IMR-90 (cell line): ENCODE data around the gene AIDA. TPM values are rescaled to one million over a fixed set of nuclear protein-coding genes. Genes with fewer than 3 reads are reported as not detected.

Experiments
- ATAC-seq: fragments of 200-7000 bp; cut with Tn5 transposase; 2 replicates; pipeline ENCODE4 v1.9.1; 2020; ENCODE audit warnings: low read depth, mild to moderate bottlenecking, moderate library complexity
- BruUV-seq: library from RNA; stranded (reverse); fragments of 400-500 nt; replicated peaks from 2 replicates; lab custom pipeline; 2021; lab: Mats Ljungman, UMichigan
- CTCF ChIA-PET: fragments of 300-600 bp; formaldehyde crosslinking; extraction: SDS; loops from one replicate; lab custom pipeline; 2021; ENCODE audit warnings: antibody characterized with exemption; lab: Yijun Ruan, JAX
- POLR2A ChIA-PET: fragments of 300-600 bp; sonication (Branson Sonifier 250); formaldehyde crosslinking; loops from one replicate; lab custom pipeline; 2022; ENCODE audit warnings: antibody characterized with exemption; ENCODE audit not compliant: unreplicated experiment; lab: Charles Lee
- DNase-seq: peaks from one replicate; pipeline ENCODE4 v3.0.0; 2013
- H2AFZ ChIP-seq: replicated peaks from 2 replicates; pipeline ENCODE3; 2013; ENCODE audit warnings: low read length, mild to moderate bottlenecking; ENCODE audit not compliant: poor library complexity
- H2AK5ac ChIP-seq: 2 replicates; pipeline ENCODE4 v1.6.1; 2013; ENCODE audit warnings: low read depth, low read length, inconsistent platforms
- H2AK9ac ChIP-seq: replicated peaks from 2 replicates; pipeline ENCODE3; 2013; ENCODE audit warnings: mild to moderate bottlenecking, low read depth, low read length, moderate library complexity; ENCODE audit not compliant: poor library complexity
- H2BK120ac ChIP-seq: 2 replicates; pipeline ENCODE4 v1.6.1; 2013; ENCODE audit warnings: low read depth, low read length, inconsistent platforms
- H2BK15ac ChIP-seq: 3 replicates; pipeline ENCODE4 v1.6.1; 2013; ENCODE audit warnings: low read depth, low read length, inconsistent platforms
- H2BK20ac ChIP-seq: 2 replicates; pipeline ENCODE4 v1.6.1; 2013; ENCODE audit warnings: low read depth, mild to moderate bottlenecking, inconsistent platforms, low read length, moderate library complexity
- H2BK5ac ChIP-seq: 2 replicates; pipeline ENCODE4 v1.6.1; 2013; ENCODE audit warnings: mild to moderate bottlenecking, low read depth, low read length, inconsistent platforms; ENCODE audit not compliant: poor library complexity, severe bottlenecking
- H3K14ac ChIP-seq: replicated peaks from 2 replicates; pipeline ENCODE4 v1.6.1; 2013; ENCODE audit warnings: low read depth, low read length, inconsistent platforms
- H3K18ac ChIP-seq: 2 replicates; pipeline ENCODE4 v1.6.1; 2013; ENCODE audit warnings: low read depth, low read length, control low read depth
- H3K23ac ChIP-seq: 2 replicates; pipeline ENCODE4 v1.6.1; 2013; ENCODE audit warnings: low read depth, low read length, inconsistent platforms
- H3K27ac ChIP-seq: 2 replicates; pipeline ENCODE4 v1.5.1; 2013; ENCODE audit warnings: mild to moderate bottlenecking, control low read depth, low read length; ENCODE audit not compliant: insufficient read depth
- H3K27me3 ChIP-seq: 2 replicates; pipeline ENCODE4 v1.6.1; 2013; ENCODE audit warnings: low read length; ENCODE audit not compliant: control insufficient read depth, insufficient read depth
- H3K36me3 ChIP-seq: 2 replicates; pipeline ENCODE4 v1.6.1; 2013; ENCODE audit warnings: low read length, mixed read lengths; ENCODE audit not compliant: control insufficient read depth, insufficient read depth
- H3K4ac ChIP-seq: 2 replicates; pipeline ENCODE4 v1.6.1; 2013; ENCODE audit warnings: low read depth, low read length, inconsistent platforms
- H3K4me1 ChIP-seq: 2 replicates; pipeline ENCODE4 v1.6.1; 2013; ENCODE audit warnings: low read length, mixed read lengths; ENCODE audit not compliant: control insufficient read depth, insufficient read depth
- H3K4me2 ChIP-seq: 2 replicates; pipeline ENCODE4 v1.6.1; 2013; ENCODE audit warnings: low read depth, mild to moderate bottlenecking, control low read depth, low read length, moderate library complexity
- H3K4me3 ChIP-seq: 2 replicates; pipeline ENCODE4 v1.5.1; 2013; ENCODE audit warnings: low read depth, mild to moderate bottlenecking, control low read depth, low read length, moderate library complexity; ENCODE audit not compliant: insufficient read depth
- H3K56ac ChIP-seq: 2 replicates; pipeline ENCODE4 v1.6.1; 2013; ENCODE audit warnings: low read length, inconsistent platforms; ENCODE audit not compliant: insufficient read depth; ENCODE audit errors: extremely low read depth
- H3K79me1 ChIP-seq, 2 experiments: 2 replicates each; pipeline ENCODE4 v1.6.1; 2013; ENCODE audit warnings: low read length in 2 of 2, inconsistent platforms in 1 of 2, low read depth in 1 of 2
- H3K9ac ChIP-seq: 2 replicates; pipeline ENCODE4 v1.6.1; 2013; ENCODE audit warnings: low read depth, low read length, control low read depth
- H3K9me1 ChIP-seq: 2 replicates; pipeline ENCODE4 v1.6.1; 2013; ENCODE audit warnings: low read length, inconsistent platforms; ENCODE audit not compliant: insufficient read depth
- H3K9me3 ChIP-seq: 2 replicates; pipeline ENCODE4 v1.6.1; 2013; ENCODE audit warnings: low read length; ENCODE audit not compliant: control insufficient read depth, insufficient read depth
- H4K20me1 ChIP-seq: 2 replicates; pipeline ENCODE4 v1.6.1; 2013; ENCODE audit warnings: low read length, inconsistent platforms; ENCODE audit not compliant: insufficient read depth
- H4K5ac ChIP-seq: 2 replicates; pipeline ENCODE4 v1.6.1; 2013; ENCODE audit warnings: mild to moderate bottlenecking, low read depth, low read length, control low read depth
- H4K8ac ChIP-seq, 2 experiments: 2 replicates each; pipeline ENCODE4 v1.6.1; 2013; ENCODE audit warnings: low read depth in 2 of 2, low read length in 2 of 2, control low read depth in 1 of 2, inconsistent platforms in 1 of 2
- H4K91ac ChIP-seq: 2 replicates; pipeline ENCODE4 v1.6.1; 2013; ENCODE audit warnings: low read depth, low read length, inconsistent platforms; ENCODE audit not compliant: insufficient read depth
- BHLHE40 ChIP-seq: fragments of 150-350 bp; IDR thresholded peaks from 2 replicates; pipeline ENCODE4 v1.6.1; 2016; ENCODE audit warnings: mild to moderate bottlenecking, low read depth, low read length
- CEBPB ChIP-seq: IDR thresholded peaks from 2 replicates; pipeline ENCODE4 v1.6.1; 2012; ENCODE audit warnings: low read depth, low read length, improper control_type of control experiment
- CHD1 ChIP-seq: IDR thresholded peaks from 2 replicates; pipeline ENCODE4 v1.6.1; 2012; ENCODE audit warnings: low read depth, low read length, improper control_type of control experiment
- ELK1 ChIP-seq: fragments of 150-350 bp; IDR thresholded peaks from 2 replicates; pipeline ENCODE4 v1.6.1; 2016; ENCODE audit warnings: low read depth, mild to moderate bottlenecking, low read length, moderate library complexity, borderline replicate concordance
- FOS ChIP-seq: fragments of 150-350 bp; IDR thresholded peaks from 2 replicates; pipeline ENCODE4 v1.6.1; 2016; ENCODE audit warnings: low read depth, low read length
- MAFK ChIP-seq: IDR thresholded peaks from 2 replicates; pipeline ENCODE4 v1.6.1; 2012; ENCODE audit warnings: low read depth, low read length, improper control_type of control experiment
- MAZ ChIP-seq: IDR thresholded peaks from 2 replicates; pipeline ENCODE4 v1.6.1; 2012; ENCODE audit warnings: low read depth, mild to moderate bottlenecking, low read length, improper control_type of control experiment, moderate library complexity, borderline replicate concordance
- MXI1 ChIP-seq: IDR thresholded peaks from 2 replicates; pipeline ENCODE4 v1.6.1; 2012; ENCODE audit warnings: low read depth, mild to moderate bottlenecking, low read length, moderate library complexity, borderline replicate concordance
- NFE2L2 ChIP-seq: fragments of 150-350 bp; IDR thresholded peaks from 2 replicates; pipeline ENCODE4 v1.6.1; 2016; ENCODE audit warnings: low read depth, mild to moderate bottlenecking, low read length
- POLR2A ChIP-seq: IDR thresholded peaks from 2 replicates; pipeline ENCODE4 v1.6.1; 2012; ENCODE audit warnings: mild to moderate bottlenecking, low read depth, low read length
- RAD21 ChIP-seq: IDR thresholded peaks from 2 replicates; pipeline ENCODE4 v1.6.1; 2012; ENCODE audit warnings: low read length, improper control_type of control experiment
- RCOR1 ChIP-seq: IDR thresholded peaks from 2 replicates; pipeline ENCODE4 v1.6.1; 2012; ENCODE audit warnings: mild to moderate bottlenecking, low read length, improper control_type of control experiment; ENCODE audit not compliant: insufficient replicate concordance
- RFX5 ChIP-seq: IDR thresholded peaks from 2 replicates; pipeline ENCODE4 v1.8.0; 2012; ENCODE audit warnings: low read depth, mild to moderate bottlenecking, low read length, moderate library complexity
- SMC3 ChIP-seq: fragments of 150-350 bp; IDR thresholded peaks from 2 replicates; pipeline ENCODE4 v1.6.1; 2016; ENCODE audit warnings: low read depth, mild to moderate bottlenecking, antibody characterized with exemption, low read length, moderate library complexity
- USF2 ChIP-seq: fragments of 150-350 bp; IDR thresholded peaks from 2 replicates; pipeline ENCODE4 v1.6.1; 2017; ENCODE audit warnings: mild to moderate bottlenecking, antibody characterized with exemption, low read length, low read depth
- WGBS, 2 experiments: methylation state at CpG; one replicate each; pipeline versions ENCODE4 v1.1.5 to v1.1.7; 2013; ENCODE audit warnings: missing lambda C conversion rate in 2 of 2; ENCODE audit not compliant: insufficient read length in 1 of 2; ENCODE audit errors: extremely low coverage in 2 of 2; 5-methylcytosine and 5-hydroxymethylcytosine counted together
- dilution Hi-C: fragments of 300-500 bp; cut with HindIII; formaldehyde crosslinking; loops from one replicate; pipeline ENCODE4 v1.14.3; 2018; ENCODE audit warnings: low sequenced_read_pairs; ENCODE audit not compliant: unreplicated experiment
- in situ Hi-C: fragments of 300-500 bp; cut with MboI; formaldehyde crosslinking; loops from 3 replicates; pipeline ENCODE4 v1.14.3; 2019; ENCODE audit warnings: low sequenced_read_pairs, inconsistent platforms, mixed read lengths
- intact Hi-C: fragments of 100-400 bp; cut with micrococcal nuclease; formaldehyde crosslinking; loops from 2 replicates; pipeline ENCODE4 v1.10.0; 2022
- polyA plus RNA-seq, 3 experiments: library from polyadenylated mRNA; depleted of rRNA; stranded (reverse); fragments of >200 nt; gene quantifications; 2 replicates each; pipeline ENCODE4 v1.2.3, GENCODE V29; 2012; ENCODE audit warnings: low replicate concordance in 1 of 3
- total RNA-seq: library from RNA; depleted of rRNA; stranded (reverse); fragments of >200 nt; gene quantifications from 2 replicates; pipeline ENCODE4 v1.2.3, GENCODE V29; 2012
- TF ChIP-seq, protein P1 (sequence below): conservative IDR thresholded peaks from 2 replicates; pipeline ENCODE4 v1.5.1; 2012; ENCODE audit warnings: mild to moderate bottlenecking, low read depth, low read length, improper control_type of control experiment

Gene AIDA
- total and polyA plus RNA-seq, 2 of the 4 experiments (the other 2 are of a cell fraction) = 47.9 to 48.6 TPM

DNA sequence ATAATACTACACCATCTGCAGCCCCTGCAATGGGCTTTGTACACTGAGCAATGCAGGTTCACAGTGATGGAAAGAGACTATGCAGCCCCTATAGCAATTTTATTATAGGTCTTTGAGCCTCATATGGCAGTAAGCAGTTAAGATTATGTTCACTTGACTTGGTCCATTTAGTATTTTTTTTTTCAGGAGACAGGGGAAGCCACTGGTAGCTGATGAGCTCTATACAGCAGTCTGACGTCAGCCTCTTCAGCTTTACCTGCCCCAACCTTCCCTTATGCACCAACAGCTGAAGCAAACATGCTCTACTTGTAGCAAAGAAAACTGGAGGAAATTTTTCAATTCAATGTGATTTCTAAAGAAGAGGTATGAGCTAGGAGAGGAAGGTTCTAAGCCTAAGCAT is 32.2 kb downstream of the AIDA start:
- H4K5ac ChIP-seq = no peak overlapping the region
- DNase-seq (no peak), ATAC-seq (no peak)
- peaks cover 5 to 12% of the 10 kb centered on the region in 2 experiments; a peak in 2 of 4 replicates for H3K79me1 ChIP-seq
- H3K14ac ChIP-seq = no peak overlapping the region
- peaks cover 14% of the 10 kb centered on the region for H3K36me3 ChIP-seq
- H2BK120ac ChIP-seq = no peak overlapping the region
- no peak overlapping the region for H3K4ac ChIP-seq
- H4K91ac ChIP-seq = no peak overlapping the region
- H3K9me3 ChIP-seq = no peaks in the 10 kb centered on the region
- no peak overlapping the region for H3K27ac ChIP-seq
- peaks cover 4% of the 10 kb centered on the region for H3K9me1 ChIP-seq
- H4K8ac ChIP-seq = no peak overlapping the region
- H2AK9ac ChIP-seq = no peak overlapping the region
- no peaks in the 10 kb centered on the region for H3K27me3 ChIP-seq
- intact Hi-C loops = no loop called here
- in situ Hi-C loops = no loop called here
- no peak overlapping the region for H3K4me3 ChIP-seq
- H4K20me1 ChIP-seq = no peaks in the 10 kb centered on the region
- no peak overlapping the region for H3K18ac ChIP-seq
- no peak overlapping the region for H2AK5ac ChIP-seq
- CTCF ChIA-PET = no interaction called here
- BruUV-seq = no TSS peak
- dilution Hi-C loops = no loop called here
- TF ChIP-seq NFE2L2 (no peak), USF2 (no peak), BHLHE40 (no peak), CEBPB (no peak), RFX5 (no peak), MAZ (no peak), POLR2A (no peak), MXI1 (no peak), CHD1 (no peak), RCOR1 (no peak), FOS (no peak), SMC3 (no peak), MAFK (no peak), ELK1 (no peak), RAD21 (no peak)
- TF ChIP-seq, protein P1, sequence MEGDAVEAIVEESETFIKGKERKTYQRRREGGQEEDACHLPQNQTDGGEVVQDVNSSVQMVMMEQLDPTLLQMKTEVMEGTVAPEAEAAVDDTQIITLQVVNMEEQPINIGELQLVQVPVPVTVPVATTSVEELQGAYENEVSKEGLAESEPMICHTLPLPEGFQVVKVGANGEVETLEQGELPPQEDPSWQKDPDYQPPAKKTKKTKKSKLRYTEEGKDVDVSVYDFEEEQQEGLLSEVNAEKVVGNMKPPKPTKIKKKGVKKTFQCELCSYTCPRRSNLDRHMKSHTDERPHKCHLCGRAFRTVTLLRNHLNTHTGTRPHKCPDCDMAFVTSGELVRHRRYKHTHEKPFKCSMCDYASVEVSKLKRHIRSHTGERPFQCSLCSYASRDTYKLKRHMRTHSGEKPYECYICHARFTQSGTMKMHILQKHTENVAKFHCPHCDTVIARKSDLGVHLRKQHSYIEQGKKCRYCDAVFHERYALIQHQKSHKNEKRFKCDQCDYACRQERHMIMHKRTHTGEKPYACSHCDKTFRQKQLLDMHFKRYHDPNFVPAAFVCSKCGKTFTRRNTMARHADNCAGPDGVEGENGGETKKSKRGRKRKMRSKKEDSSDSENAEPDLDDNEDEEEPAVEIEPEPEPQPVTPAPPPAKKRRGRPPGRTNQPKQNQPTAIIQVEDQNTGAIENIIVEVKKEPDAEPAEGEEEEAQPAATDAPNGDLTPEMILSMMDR = no peak
- H2BK20ac ChIP-seq = no peak overlapping the region
- WGBS, 2 experiments = no CpG with 5 or more reads among the region's 1 CpG
- no peak overlapping the region for H3K9ac ChIP-seq
- POLR2A ChIA-PET = no interaction called here
- no peak overlapping the region for H3K56ac ChIP-seq
- H2AFZ ChIP-seq = no peak overlapping the region
- H3K23ac ChIP-seq = no peak overlapping the region
- no peak overlapping the region for H2BK15ac ChIP-seq
- no peaks in the 10 kb centered on the region for H3K4me1 ChIP-seq
- no peak overlapping the region for H2BK5ac ChIP-seq
- no peak overlapping the region for H3K4me2 ChIP-seq
